Neural progenitor cell (in vitro differentiated cells): ENCODE results near the gene HOATZ.

ENCODE experiments used
- EZH2 ChIP-seq: fragments of 200-600 bp; sonication (generic); IDR thresholded peaks from 2 replicates; pipeline ENCODE4 v1.6.1; 2017; ENCODE audit warnings: antibody characterized with exemption, mild to moderate bottlenecking, moderate library complexity
- EZH2phosphoT487 ChIP-seq: fragments of 200-600 bp; sonication (generic); IDR thresholded peaks from 2 replicates; pipeline ENCODE4 v1.6.1; 2017; ENCODE audit warnings: antibody characterized with exemption
- TF ChIP-seq, protein P1 (sequence below): fragments of 200-600 bp; sonication (generic); IDR thresholded peaks from 2 replicates; pipeline ENCODE4 v1.5.1; 2017; ENCODE audit warnings: antibody characterized with exemption, mild to moderate bottlenecking

- TF ChIP-seq, protein P1, sequence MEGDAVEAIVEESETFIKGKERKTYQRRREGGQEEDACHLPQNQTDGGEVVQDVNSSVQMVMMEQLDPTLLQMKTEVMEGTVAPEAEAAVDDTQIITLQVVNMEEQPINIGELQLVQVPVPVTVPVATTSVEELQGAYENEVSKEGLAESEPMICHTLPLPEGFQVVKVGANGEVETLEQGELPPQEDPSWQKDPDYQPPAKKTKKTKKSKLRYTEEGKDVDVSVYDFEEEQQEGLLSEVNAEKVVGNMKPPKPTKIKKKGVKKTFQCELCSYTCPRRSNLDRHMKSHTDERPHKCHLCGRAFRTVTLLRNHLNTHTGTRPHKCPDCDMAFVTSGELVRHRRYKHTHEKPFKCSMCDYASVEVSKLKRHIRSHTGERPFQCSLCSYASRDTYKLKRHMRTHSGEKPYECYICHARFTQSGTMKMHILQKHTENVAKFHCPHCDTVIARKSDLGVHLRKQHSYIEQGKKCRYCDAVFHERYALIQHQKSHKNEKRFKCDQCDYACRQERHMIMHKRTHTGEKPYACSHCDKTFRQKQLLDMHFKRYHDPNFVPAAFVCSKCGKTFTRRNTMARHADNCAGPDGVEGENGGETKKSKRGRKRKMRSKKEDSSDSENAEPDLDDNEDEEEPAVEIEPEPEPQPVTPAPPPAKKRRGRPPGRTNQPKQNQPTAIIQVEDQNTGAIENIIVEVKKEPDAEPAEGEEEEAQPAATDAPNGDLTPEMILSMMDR = no peak
- TF ChIP-seq EZH2phosphoT487 (no peak), EZH2 (no peak)
Observed at GRCh38 chr11:111528557-111528956, 14.0 kb downstream of the HOATZ start.
